Stimulated activated CD4-positive, alpha-beta T cell treated with anti-CD3 and anti-CD28 coated beads, Interleukin-1b, Interleukin-23, amount 100 ng/mL, for 48 hours (primary cell): ENCODE measurements around the gene MORC1.
"Not testable (repeated sequence)": the region's sequence is repeated elsewhere in the genome, so short reads cannot be mapped to it uniquely, and the experiment has no call there.

Experiments used
- DNase-seq: peaks from one replicate; pipeline ENCODE4 v3.0.0-alpha.2; 2020

MORC1 gene

GRCh38 chr3:109109574-109109973 is 8.4 kb downstream of the MORC1 start:
- DNase-seq = no peak

- DNase-seq = no peak
These were observed 19.8 kb downstream of the MORC1 start for GRCh38 chr3:109098079-109098644.

- no peak for DNase-seq
These were observed 22.8 kb downstream of the MORC1 start for GRCh38 chr3:109095166-109095565.

- no peak for DNase-seq
These were observed 24.4 kb downstream of the MORC1 start for GRCh38 chr3:109093561-109093960.

GRCh38 chr3:109091846-109092245 is 26.1 kb downstream of the MORC1 start:
- DNase-seq = no peak

GRCh38 chr3:109089265-109089664 is 28.7 kb downstream of the MORC1 start:
- DNase-seq = no peak

- DNase-seq = no peak
These were observed 36.0 kb downstream of the MORC1 start for GRCh38 chr3:109081746-109082510.

GRCh38 chr3:109080090-109080489 is 37.8 kb downstream of the MORC1 start:
- DNase-seq = not testable (repeated sequence)

GRCh38 chr3:109073116-109073515 is 44.8 kb downstream of the MORC1 start:
- no peak for DNase-seq

- DNase-seq = no peak
These were observed 45.7 kb downstream of the MORC1 start for GRCh38 chr3:109072194-109072593.

GRCh38 chr3:109071350-109072142 is 46.4 kb downstream of the MORC1 start:
- DNase-seq = no peak

- no peak for DNase-seq
These were observed 47.7 kb downstream of the MORC1 start for GRCh38 chr3:109070211-109070610.

- DNase-seq = no peak
These were observed 51.1 kb downstream of the MORC1 start for GRCh38 chr3:109066864-109067263.

GRCh38 chr3:109059264-109059663 is 58.7 kb downstream of the MORC1 start:
- DNase-seq = no peak

GRCh38 chr3:109057616-109058015 is 60.3 kb downstream of the MORC1 start:
- DNase-seq = no peak

- no peak for DNase-seq
These were observed 60.9 kb downstream of the MORC1 start for GRCh38 chr3:109057056-109057455.

- DNase-seq = peak; percentile 9
These were observed 67.3 kb downstream of the MORC1 start for GRCh38 chr3:109050591-109051167.

- DNase-seq = no peak
These were observed 70.6 kb downstream of the MORC1 start for GRCh38 chr3:109047366-109047765.

- no peak for DNase-seq
These were observed 72.5 kb downstream of the MORC1 start for GRCh38 chr3:109045271-109046040.

- DNase-seq = no peak
These were observed 82.9 kb downstream of the MORC1 start for GRCh38 chr3:109035082-109035481.

- DNase-seq = no peak
These were observed 84.8 kb downstream of the MORC1 start for GRCh38 chr3:109033000-109033660.

GRCh38 chr3:109028753-109029152 is 89.2 kb downstream of the MORC1 start:
- no peak for DNase-seq
